Liver (tissue), 9 donors: ENCODE results near the gene PHF3. TPM values are rescaled to one million over a fixed set of nuclear protein-coding genes. Genes with fewer than 3 reads are reported as not detected.

Experiments used
- DNase-seq: peaks from one replicate; pipeline ENCODE4 v3.0.0-alpha.2; 2017; ENCODE audit warnings: low spot score
- H3K27ac ChIP-seq, 2 donors: one replicate each; pipeline ENCODE4 v1.7.0; 2013; ENCODE audit warnings: inconsistent platforms in 2 of 2, low read length in 2 of 2, control low read depth in 1 of 2, low read depth in 1 of 2, mild to moderate bottlenecking in 1 of 2
- H3K27me3 ChIP-seq, 4 donors: one replicate each; pipeline versions ENCODE4 v1.6.1 to v1.7.0; 2013; ENCODE audit warnings: low read length in 3 of 4, inconsistent platforms in 1 of 4, mild to moderate bottlenecking in 1 of 4, moderate library complexity in 1 of 4; ENCODE audit not compliant: control insufficient read depth in 4 of 4, insufficient read depth in 4 of 4
- H3K36me3 ChIP-seq, 4 donors: one replicate each; pipeline versions ENCODE4 v1.6.1 to v1.7.0; 2013; ENCODE audit warnings: low read length in 3 of 4, mild to moderate bottlenecking in 3 of 4, low read depth in 1 of 4, moderate library complexity in 1 of 4; ENCODE audit not compliant: control insufficient read depth in 4 of 4, insufficient read depth in 3 of 4
- H3K4me1 ChIP-seq, 4 donors: one replicate each; pipeline versions ENCODE4 v1.6.1 to v1.7.0; 2013; ENCODE audit warnings: low read length in 3 of 4, mild to moderate bottlenecking in 3 of 4, moderate library complexity in 1 of 4; ENCODE audit not compliant: control insufficient read depth in 4 of 4, insufficient read depth in 4 of 4
- H3K4me3 ChIP-seq, 3 donors: one replicate each; pipeline versions ENCODE4 v1.6.1 to v1.7.0; 2013; ENCODE audit warnings: low read length in 3 of 3, control low read depth in 1 of 3, low read depth in 1 of 3, mild to moderate bottlenecking in 1 of 3
- H3K9ac ChIP-seq, 2 donors: one replicate each; pipeline ENCODE4 v1.7.0; 2013; ENCODE audit warnings: low read length in 2 of 2, mild to moderate bottlenecking in 2 of 2, moderate library complexity in 2 of 2, control low read depth in 1 of 2, low read depth in 1 of 2
- H3K9me3 ChIP-seq, 4 donors: one replicate each; pipeline versions ENCODE4 v1.6.1 to v1.7.0; 2013; ENCODE audit warnings: low read length in 3 of 4; ENCODE audit not compliant: control insufficient read depth in 4 of 4
- EGR1 ChIP-seq, 2 donors: IDR thresholded peaks; 2 replicates each; pipeline ENCODE4 v1.6.1; 2016 to 2018; ENCODE audit warnings: antibody characterized with exemption in 2 of 2, low read depth in 2 of 2
- FOXA1 ChIP-seq: IDR thresholded peaks from 2 replicates; pipeline ENCODE4 v1.6.1; 2016; ENCODE audit warnings: antibody characterized with exemption
- FOXA2 ChIP-seq: IDR thresholded peaks from 2 replicates; pipeline ENCODE4 v1.6.1; 2016; ENCODE audit warnings: antibody characterized with exemption
- GABPA ChIP-seq, 2 donors: IDR thresholded peaks in 1 of 2; conservative IDR thresholded peaks in 1 of 2; 2 replicates each; pipeline ENCODE4 v1.6.1; 2016; ENCODE audit warnings: antibody characterized with exemption in 2 of 2, mild to moderate bottlenecking in 1 of 2, moderate library complexity in 1 of 2
- HNF4A ChIP-seq, 2 donors: conservative IDR thresholded peaks; 2 replicates each; pipeline ENCODE4 v1.6.1; 2016; ENCODE audit warnings: antibody characterized with exemption in 2 of 2, mild to moderate bottlenecking in 2 of 2
- HNF4G ChIP-seq: IDR thresholded peaks from 2 replicates; pipeline ENCODE4 v1.6.1; 2016; ENCODE audit warnings: antibody characterized with exemption
- JUND ChIP-seq, 2 donors: IDR thresholded peaks; 2 replicates each; pipeline ENCODE4 v1.6.1; 2016; ENCODE audit warnings: antibody characterized with exemption in 2 of 2
- NR2F2 ChIP-seq: IDR thresholded peaks from 2 replicates; pipeline ENCODE4 v1.6.1; 2016; ENCODE audit warnings: antibody characterized with exemption
- RAD21 ChIP-seq, 2 donors: IDR thresholded peaks; 2 replicates each; pipeline ENCODE4 v1.6.1; 2016; ENCODE audit warnings: antibody characterized with exemption in 2 of 2, mild to moderate bottlenecking in 2 of 2
- REST ChIP-seq: IDR thresholded peaks from 2 replicates; pipeline ENCODE4 v1.6.1; 2016; ENCODE audit warnings: antibody characterized with exemption, mild to moderate bottlenecking
- RXRA ChIP-seq, 2 donors: IDR thresholded peaks; 2 replicates each; pipeline ENCODE4 v1.6.1; 2017 to 2018; ENCODE audit warnings: antibody characterized with exemption in 2 of 2, mild to moderate bottlenecking in 1 of 2
- SP1 ChIP-seq: IDR thresholded peaks from 2 replicates; pipeline ENCODE4 v1.6.1; 2018; ENCODE audit warnings: antibody characterized with exemption, mild to moderate bottlenecking
- TAF1 ChIP-seq: conservative IDR thresholded peaks from 2 replicates; pipeline ENCODE4 v1.6.1; 2016; ENCODE audit warnings: antibody characterized with exemption, mild to moderate bottlenecking
- YY1 ChIP-seq: IDR thresholded peaks from 2 replicates; pipeline ENCODE4 v1.6.1; 2016; ENCODE audit warnings: antibody characterized with exemption, mild to moderate bottlenecking
- WGBS: extraction: QIAGEN DNeasy Blood & Tissue Kit; methylation state at CpG from one replicate; pipeline ENCODE4 v1.1.7; 2013; 5-methylcytosine and 5-hydroxymethylcytosine counted together
- polyA plus RNA-seq, 2 donors: library from polyadenylated mRNA; stranded (reverse) in 1 of 2; unstranded in 1 of 2; fragments of 200-250 nt in 1 of 2; fragments of >200 nt in 1 of 2; fragmentation: Nextera tagmentation in 1 of 2; extraction: Ambion mirVana in 1 of 2; gene quantifications; one replicate each; pipeline versions ENCODE4 v1.2.1 to v1.2.3, GENCODE V29; 2013 to 2015
- total RNA-seq, 2 donors: library from RNA; depleted of rRNA; stranded (reverse); fragments of >200 nt; gene quantifications; one replicate each; pipeline ENCODE4 v1.2.3, GENCODE V29; 2014
- TF ChIP-seq, protein P1 (sequence below): IDR thresholded peaks from 2 replicates; pipeline ENCODE4 v1.6.1; 2016; ENCODE audit warnings: antibody characterized with exemption
- TF ChIP-seq, protein P2 (sequence below): IDR thresholded peaks from 2 replicates; pipeline ENCODE4 v1.6.1; 2016; ENCODE audit warnings: antibody characterized with exemption
- donor health status: healthy.
- donor health status: healthy.
- donor health status: healthy.
- donor health status: healthy.
- donor health status: healthy.

The PHF3 gene
- total and polyA plus RNA-seq, 4 donors: 7.7 to 38.9 (median 25.1) TPM

DNA sequence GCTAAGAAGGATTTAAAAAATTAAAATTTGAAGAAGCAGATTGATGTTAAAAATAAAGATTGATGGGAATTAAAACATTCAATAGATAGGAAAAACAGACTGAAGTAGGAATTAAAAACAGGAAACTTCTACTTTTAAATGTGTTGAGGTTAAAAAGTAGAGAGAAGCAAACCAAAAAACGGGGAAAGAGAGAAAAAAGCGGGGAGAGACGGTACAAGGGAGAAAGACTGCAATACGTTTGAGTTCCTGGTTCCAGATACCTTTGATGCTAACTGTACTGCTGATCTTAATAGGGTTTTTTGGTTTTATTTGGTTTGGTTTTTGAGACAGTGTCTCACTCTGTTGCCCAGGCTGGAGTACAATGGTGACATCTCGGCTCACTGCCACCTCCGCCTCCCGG, 36.4 kb upstream of the PHF3 start:
- no peak overlapping the region for H3K27ac ChIP-seq
- no peak for TF ChIP-seq HNF4G
- no peak for DNase-seq
- H3K4me1 ChIP-seq: peaks cover 0 to 15% (median 3%) of the 10 kb centered on the region in 4 donors
- no peak overlapping the region for H3K9ac ChIP-seq
- no peaks in the 10 kb centered on the region for H3K36me3 ChIP-seq
- H3K4me3 ChIP-seq: no peak overlapping the region
- no peaks in the 10 kb centered on the region for H3K9me3 ChIP-seq
- WGBS: 87% methylated on average over 7 of the region's 7 CpGs
- no peaks in the 10 kb centered on the region for H3K27me3 ChIP-seq

DNA sequence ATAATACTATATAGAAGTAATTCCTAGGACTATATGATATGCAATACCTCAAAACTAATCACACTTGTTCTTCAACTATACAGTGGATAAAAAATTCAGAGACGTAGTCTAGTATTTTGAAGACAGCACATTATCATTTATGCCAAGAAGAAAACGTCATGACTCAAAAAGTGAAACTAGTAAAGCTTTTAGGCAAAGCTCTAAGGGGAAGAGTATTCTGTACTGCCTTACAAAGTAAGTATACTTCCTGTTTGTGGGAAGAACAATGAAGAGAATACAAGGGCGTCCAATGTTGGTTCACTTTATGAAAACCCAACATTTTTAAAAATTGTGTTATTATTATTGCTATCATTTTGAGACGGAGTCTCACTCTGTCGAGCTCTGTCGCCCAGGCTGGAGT, 35.5 kb upstream of the PHF3 start:
- DNase-seq: no peak
- TF ChIP-seq REST: no peak
- TF ChIP-seq SP1: no peak
- TF ChIP-seq TAF1: no peak
- TF ChIP-seq HNF4G: no peak
- TF ChIP-seq GABPA (IDR thresholded peaks at IDR 0.05 in 1 of 2, conservative IDR thresholded peaks at IDR 0.05 in 1 of 2): no peak
- no peak for TF ChIP-seq JUND (IDR thresholded peaks at IDR 0.05)
- TF ChIP-seq YY1: no peak
- TF ChIP-seq RAD21 (IDR thresholded peaks at IDR 0.05): no peak
- no peak for TF ChIP-seq RXRA (IDR thresholded peaks at IDR 0.05)
- no peak for TF ChIP-seq NR2F2
- TF ChIP-seq, protein P1, sequence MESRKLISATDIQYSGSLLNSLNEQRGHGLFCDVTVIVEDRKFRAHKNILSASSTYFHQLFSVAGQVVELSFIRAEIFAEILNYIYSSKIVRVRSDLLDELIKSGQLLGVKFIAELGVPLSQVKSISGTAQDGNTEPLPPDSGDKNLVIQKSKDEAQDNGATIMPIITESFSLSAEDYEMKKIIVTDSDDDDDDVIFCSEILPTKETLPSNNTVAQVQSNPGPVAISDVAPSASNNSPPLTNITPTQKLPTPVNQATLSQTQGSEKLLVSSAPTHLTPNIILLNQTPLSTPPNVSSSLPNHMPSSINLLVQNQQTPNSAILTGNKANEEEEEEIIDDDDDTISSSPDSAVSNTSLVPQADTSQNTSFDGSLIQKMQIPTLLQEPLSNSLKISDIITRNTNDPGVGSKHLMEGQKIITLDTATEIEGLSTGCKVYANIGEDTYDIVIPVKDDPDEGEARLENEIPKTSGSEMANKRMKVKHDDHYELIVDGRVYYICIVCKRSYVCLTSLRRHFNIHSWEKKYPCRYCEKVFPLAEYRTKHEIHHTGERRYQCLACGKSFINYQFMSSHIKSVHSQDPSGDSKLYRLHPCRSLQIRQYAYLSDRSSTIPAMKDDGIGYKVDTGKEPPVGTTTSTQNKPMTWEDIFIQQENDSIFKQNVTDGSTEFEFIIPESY: no peak
- TF ChIP-seq FOXA2: no peak
- no peak for TF ChIP-seq HNF4A (conservative IDR thresholded peaks at IDR 0.05)
- peaks cover 0 to 15% (median 3%) of the 10 kb centered on the region in 4 donors for H3K4me1 ChIP-seq
- no peak overlapping the region for H3K27ac ChIP-seq
- H3K9ac ChIP-seq: no peak overlapping the region
- no peak overlapping the region for H3K4me3 ChIP-seq
- H3K27me3 ChIP-seq: no peaks in the 10 kb centered on the region
- 76% methylated on average over 6 of the region's 6 CpGs for WGBS
- no peaks in the 10 kb centered on the region for H3K36me3 ChIP-seq
- no peaks in the 10 kb centered on the region for H3K9me3 ChIP-seq

GRCh38 chr6:63609231-63609630, 26.4 kb upstream of the PHF3 start:
- Histone ChIP-seq H3K4me3 (no peak overlapping the region), H3K9ac (no peak overlapping the region), H3K4me1 (no peaks in the 10 kb centered on the region), H3K27me3 (no peaks in the 10 kb centered on the region), H3K27ac (no peak overlapping the region), H3K36me3 (no peaks in the 10 kb centered on the region), H3K9me3 (no peaks in the 10 kb centered on the region)
- 94% methylated on average over 1 of the region's 1 CpG for WGBS
- TF ChIP-seq REST (no peak), EGR1 (IDR thresholded peaks at IDR 0.05; ENCODE audit: low read depth in 2 of 2) (no peak), TAF1 (no peak), NR2F2 (no peak), FOXA1 (no peak), YY1 (no peak)
- TF ChIP-seq, protein P2, sequence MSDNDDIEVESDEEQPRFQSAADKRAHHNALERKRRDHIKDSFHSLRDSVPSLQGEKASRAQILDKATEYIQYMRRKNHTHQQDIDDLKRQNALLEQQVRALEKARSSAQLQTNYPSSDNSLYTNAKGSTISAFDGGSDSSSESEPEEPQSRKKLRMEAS: no peak
- TF ChIP-seq, protein P1: no peak
- DNase-seq: no peak
